IMR-90 (cell line): ENCODE measurements around the gene RNASE7. TPM values are rescaled to one million over a fixed set of nuclear protein-coding genes. Genes with fewer than 3 reads are reported as not detected.

Source experiments
- ATAC-seq: fragments of 200-7000 bp; cut with Tn5 transposase; 2 replicates; pipeline ENCODE4 v1.9.1; 2020; ENCODE audit warnings: low read depth, mild to moderate bottlenecking, moderate library complexity
- BruUV-seq: library from RNA; stranded (reverse); fragments of 400-500 nt; replicated peaks from 2 replicates; lab custom pipeline; 2021; lab: Mats Ljungman, UMichigan
- CTCF ChIA-PET: fragments of 300-600 bp; formaldehyde crosslinking; extraction: SDS; loops from one replicate; lab custom pipeline; 2021; ENCODE audit warnings: antibody characterized with exemption; lab: Yijun Ruan, JAX
- POLR2A ChIA-PET: fragments of 300-600 bp; sonication (Branson Sonifier 250); formaldehyde crosslinking; loops from one replicate; lab custom pipeline; 2022; ENCODE audit warnings: antibody characterized with exemption; ENCODE audit not compliant: unreplicated experiment; lab: Charles Lee
- DNase-seq: peaks from one replicate; pipeline ENCODE4 v3.0.0; 2013
- H2AFZ ChIP-seq: replicated peaks from 2 replicates; pipeline ENCODE3; 2013; ENCODE audit warnings: low read length, mild to moderate bottlenecking; ENCODE audit not compliant: poor library complexity
- H2AK5ac ChIP-seq: 2 replicates; pipeline ENCODE4 v1.6.1; 2013; ENCODE audit warnings: low read depth, low read length, inconsistent platforms
- H2AK9ac ChIP-seq: replicated peaks from 2 replicates; pipeline ENCODE3; 2013; ENCODE audit warnings: mild to moderate bottlenecking, low read depth, low read length, moderate library complexity; ENCODE audit not compliant: poor library complexity
- H2BK120ac ChIP-seq: 2 replicates; pipeline ENCODE4 v1.6.1; 2013; ENCODE audit warnings: low read depth, low read length, inconsistent platforms
- H2BK15ac ChIP-seq: 3 replicates; pipeline ENCODE4 v1.6.1; 2013; ENCODE audit warnings: low read depth, low read length, inconsistent platforms
- H2BK20ac ChIP-seq: 2 replicates; pipeline ENCODE4 v1.6.1; 2013; ENCODE audit warnings: low read depth, mild to moderate bottlenecking, inconsistent platforms, low read length, moderate library complexity
- H2BK5ac ChIP-seq: 2 replicates; pipeline ENCODE4 v1.6.1; 2013; ENCODE audit warnings: mild to moderate bottlenecking, low read depth, low read length, inconsistent platforms; ENCODE audit not compliant: poor library complexity, severe bottlenecking
- H3K14ac ChIP-seq: replicated peaks from 2 replicates; pipeline ENCODE4 v1.6.1; 2013; ENCODE audit warnings: low read depth, low read length, inconsistent platforms
- H3K18ac ChIP-seq: 2 replicates; pipeline ENCODE4 v1.6.1; 2013; ENCODE audit warnings: low read depth, low read length, control low read depth
- H3K23ac ChIP-seq: 2 replicates; pipeline ENCODE4 v1.6.1; 2013; ENCODE audit warnings: low read depth, low read length, inconsistent platforms
- H3K27ac ChIP-seq: 2 replicates; pipeline ENCODE4 v1.5.1; 2013; ENCODE audit warnings: mild to moderate bottlenecking, control low read depth, low read length; ENCODE audit not compliant: insufficient read depth
- H3K27me3 ChIP-seq: 2 replicates; pipeline ENCODE4 v1.6.1; 2013; ENCODE audit warnings: low read length; ENCODE audit not compliant: control insufficient read depth, insufficient read depth
- H3K36me3 ChIP-seq: 2 replicates; pipeline ENCODE4 v1.6.1; 2013; ENCODE audit warnings: low read length, mixed read lengths; ENCODE audit not compliant: control insufficient read depth, insufficient read depth
- H3K4ac ChIP-seq: 2 replicates; pipeline ENCODE4 v1.6.1; 2013; ENCODE audit warnings: low read depth, low read length, inconsistent platforms
- H3K4me1 ChIP-seq: 2 replicates; pipeline ENCODE4 v1.6.1; 2013; ENCODE audit warnings: low read length, mixed read lengths; ENCODE audit not compliant: control insufficient read depth, insufficient read depth
- H3K4me2 ChIP-seq: 2 replicates; pipeline ENCODE4 v1.6.1; 2013; ENCODE audit warnings: low read depth, mild to moderate bottlenecking, control low read depth, low read length, moderate library complexity
- H3K4me3 ChIP-seq: 2 replicates; pipeline ENCODE4 v1.5.1; 2013; ENCODE audit warnings: low read depth, mild to moderate bottlenecking, control low read depth, low read length, moderate library complexity; ENCODE audit not compliant: insufficient read depth
- H3K56ac ChIP-seq: 2 replicates; pipeline ENCODE4 v1.6.1; 2013; ENCODE audit warnings: low read length, inconsistent platforms; ENCODE audit not compliant: insufficient read depth; ENCODE audit errors: extremely low read depth
- H3K79me1 ChIP-seq, 2 experiments: 2 replicates each; pipeline ENCODE4 v1.6.1; 2013; ENCODE audit warnings: low read length in 2 of 2, inconsistent platforms in 1 of 2, low read depth in 1 of 2
- H3K9ac ChIP-seq: 2 replicates; pipeline ENCODE4 v1.6.1; 2013; ENCODE audit warnings: low read depth, low read length, control low read depth
- H3K9me1 ChIP-seq: 2 replicates; pipeline ENCODE4 v1.6.1; 2013; ENCODE audit warnings: low read length, inconsistent platforms; ENCODE audit not compliant: insufficient read depth
- H3K9me3 ChIP-seq: 2 replicates; pipeline ENCODE4 v1.6.1; 2013; ENCODE audit warnings: low read length; ENCODE audit not compliant: control insufficient read depth, insufficient read depth
- H4K20me1 ChIP-seq: 2 replicates; pipeline ENCODE4 v1.6.1; 2013; ENCODE audit warnings: low read length, inconsistent platforms; ENCODE audit not compliant: insufficient read depth
- H4K5ac ChIP-seq: 2 replicates; pipeline ENCODE4 v1.6.1; 2013; ENCODE audit warnings: mild to moderate bottlenecking, low read depth, low read length, control low read depth
- H4K8ac ChIP-seq, 2 experiments: 2 replicates each; pipeline ENCODE4 v1.6.1; 2013; ENCODE audit warnings: low read depth in 2 of 2, low read length in 2 of 2, control low read depth in 1 of 2, inconsistent platforms in 1 of 2
- H4K91ac ChIP-seq: 2 replicates; pipeline ENCODE4 v1.6.1; 2013; ENCODE audit warnings: low read depth, low read length, inconsistent platforms; ENCODE audit not compliant: insufficient read depth
- BHLHE40 ChIP-seq: fragments of 150-350 bp; IDR thresholded peaks from 2 replicates; pipeline ENCODE4 v1.6.1; 2016; ENCODE audit warnings: mild to moderate bottlenecking, low read depth, low read length
- CEBPB ChIP-seq: IDR thresholded peaks from 2 replicates; pipeline ENCODE4 v1.6.1; 2012; ENCODE audit warnings: low read depth, low read length, improper control_type of control experiment
- CHD1 ChIP-seq: IDR thresholded peaks from 2 replicates; pipeline ENCODE4 v1.6.1; 2012; ENCODE audit warnings: low read depth, low read length, improper control_type of control experiment
- CTCF ChIP-seq: conservative IDR thresholded peaks from 2 replicates; pipeline ENCODE4 v1.5.1; 2012; ENCODE audit warnings: mild to moderate bottlenecking, low read depth, low read length, improper control_type of control experiment
- FOS ChIP-seq: fragments of 150-350 bp; IDR thresholded peaks from 2 replicates; pipeline ENCODE4 v1.6.1; 2016; ENCODE audit warnings: low read depth, low read length
- MAFK ChIP-seq: IDR thresholded peaks from 2 replicates; pipeline ENCODE4 v1.6.1; 2012; ENCODE audit warnings: low read depth, low read length, improper control_type of control experiment
- MAZ ChIP-seq: IDR thresholded peaks from 2 replicates; pipeline ENCODE4 v1.6.1; 2012; ENCODE audit warnings: low read depth, mild to moderate bottlenecking, low read length, improper control_type of control experiment, moderate library complexity, borderline replicate concordance
- MXI1 ChIP-seq: IDR thresholded peaks from 2 replicates; pipeline ENCODE4 v1.6.1; 2012; ENCODE audit warnings: low read depth, mild to moderate bottlenecking, low read length, moderate library complexity, borderline replicate concordance
- NFE2L2 ChIP-seq: fragments of 150-350 bp; IDR thresholded peaks from 2 replicates; pipeline ENCODE4 v1.6.1; 2016; ENCODE audit warnings: low read depth, mild to moderate bottlenecking, low read length
- POLR2A ChIP-seq: IDR thresholded peaks from 2 replicates; pipeline ENCODE4 v1.6.1; 2012; ENCODE audit warnings: mild to moderate bottlenecking, low read depth, low read length
- RAD21 ChIP-seq: IDR thresholded peaks from 2 replicates; pipeline ENCODE4 v1.6.1; 2012; ENCODE audit warnings: low read length, improper control_type of control experiment
- RFX5 ChIP-seq: IDR thresholded peaks from 2 replicates; pipeline ENCODE4 v1.8.0; 2012; ENCODE audit warnings: low read depth, mild to moderate bottlenecking, low read length, moderate library complexity
- SMC3 ChIP-seq: fragments of 150-350 bp; IDR thresholded peaks from 2 replicates; pipeline ENCODE4 v1.6.1; 2016; ENCODE audit warnings: low read depth, mild to moderate bottlenecking, antibody characterized with exemption, low read length, moderate library complexity
- WGBS, 2 experiments: methylation state at CpG; one replicate each; pipeline versions ENCODE4 v1.1.5 to v1.1.7; 2013; ENCODE audit warnings: missing lambda C conversion rate in 2 of 2; ENCODE audit not compliant: insufficient read length in 1 of 2; ENCODE audit errors: extremely low coverage in 2 of 2; 5-methylcytosine and 5-hydroxymethylcytosine counted together
- dilution Hi-C: fragments of 300-500 bp; cut with HindIII; formaldehyde crosslinking; loops from one replicate; pipeline ENCODE4 v1.14.3; 2018; ENCODE audit warnings: low sequenced_read_pairs; ENCODE audit not compliant: unreplicated experiment
- in situ Hi-C: fragments of 300-500 bp; cut with MboI; formaldehyde crosslinking; loops from 3 replicates; pipeline ENCODE4 v1.14.3; 2019; ENCODE audit warnings: low sequenced_read_pairs, inconsistent platforms, mixed read lengths
- intact Hi-C: fragments of 100-400 bp; cut with micrococcal nuclease; formaldehyde crosslinking; loops from 2 replicates; pipeline ENCODE4 v1.10.0; 2022
- polyA plus RNA-seq, 3 experiments: library from polyadenylated mRNA; depleted of rRNA; stranded (reverse); fragments of >200 nt; gene quantifications; 2 replicates each; pipeline ENCODE4 v1.2.3, GENCODE V29; 2012; ENCODE audit warnings: low replicate concordance in 1 of 3
- total RNA-seq: library from RNA; depleted of rRNA; stranded (reverse); fragments of >200 nt; gene quantifications from 2 replicates; pipeline ENCODE4 v1.2.3, GENCODE V29; 2012
- TF ChIP-seq, protein P1 (sequence below): fragments of 150-350 bp; IDR thresholded peaks from 2 replicates; pipeline ENCODE4 v1.6.1; 2017; ENCODE audit warnings: mild to moderate bottlenecking, antibody characterized with exemption, low read length, low read depth
- TF ChIP-seq, protein P2 (sequence below): fragments of 150-350 bp; IDR thresholded peaks from 2 replicates; pipeline ENCODE4 v1.6.1; 2016; ENCODE audit warnings: low read depth, mild to moderate bottlenecking, low read length, moderate library complexity, borderline replicate concordance

Gene RNASE7
- total and polyA plus RNA-seq, 2 of the 4 experiments (the other 2 are of a cell fraction): not detected

- dilution Hi-C loops (no loop called here), intact Hi-C loops (no loop called here), in situ Hi-C loops (no loop called here)
- Histone ChIP-seq H3K36me3 (no peaks in the 10 kb centered on the region), H4K8ac (no peak within 1 kb of the TSS), H3K14ac (no peak within 1 kb of the TSS), H4K91ac (no peak within 1 kb of the TSS), H4K5ac (no peak within 1 kb of the TSS), H3K9me3 (no peaks in the 10 kb centered on the region), H2AK5ac (no peak within 1 kb of the TSS), H3K4me1 (no peaks in the 10 kb centered on the region), H3K27me3 (peaks cover 62% of the 10 kb centered on the region), H3K9me1 (no peaks in the 10 kb centered on the region), H3K23ac (no peak within 1 kb of the TSS), H3K4me3 (peak within 1 kb of the TSS; percentile 36), H2BK20ac (no peak within 1 kb of the TSS), H4K20me1 (no peaks in the 10 kb centered on the region), H2BK120ac (no peak within 1 kb of the TSS), H3K18ac (no peak within 1 kb of the TSS), H3K9ac (peak within 1 kb of the TSS; percentile 6; the same call in 1 of the 2 replicates), H2BK15ac (no peak within 1 kb of the TSS; the same call in 2 of the 3 replicates), H2BK5ac (no peak within 1 kb of the TSS), H2AFZ (peak within 1 kb of the TSS; percentile 87), H3K4ac (no peak within 1 kb of the TSS), H3K56ac (no peak within 1 kb of the TSS), H3K27ac (no peak within 1 kb of the TSS), H3K4me2 (peak within 1 kb of the TSS; percentile 68), H3K79me1 (no peaks in the 10 kb centered on the region), H2AK9ac (peak within 1 kb of the TSS; percentile 75)
- DNase-seq: no peak
- CTCF ChIA-PET: interaction anchor here (0.6 kb wide), 1 partner anchor 10 kb away, joined by 3 read pairs; no protein-coding TSS in a partner anchor
- POLR2A ChIA-PET: interaction anchor here (0.6 kb wide), 1 partner anchor 71 kb away, joined by 3 read pairs; no protein-coding TSS in a partner anchor
- ATAC-seq: peak; percentile 70
- no TSS peak for BruUV-seq
- 1% methylated on average over 11 of the region's 72 CpGs; no CpG with 5 or more reads in 1 of the 2 experiments for WGBS, 2 experiments
- no peak for TF ChIP-seq POLR2A
- no peak for TF ChIP-seq CHD1
- no peak for TF ChIP-seq FOS
- no peak for TF ChIP-seq NFE2L2
- no peak for TF ChIP-seq MAZ
- no peak for TF ChIP-seq RAD21
- TF ChIP-seq, protein P1, sequence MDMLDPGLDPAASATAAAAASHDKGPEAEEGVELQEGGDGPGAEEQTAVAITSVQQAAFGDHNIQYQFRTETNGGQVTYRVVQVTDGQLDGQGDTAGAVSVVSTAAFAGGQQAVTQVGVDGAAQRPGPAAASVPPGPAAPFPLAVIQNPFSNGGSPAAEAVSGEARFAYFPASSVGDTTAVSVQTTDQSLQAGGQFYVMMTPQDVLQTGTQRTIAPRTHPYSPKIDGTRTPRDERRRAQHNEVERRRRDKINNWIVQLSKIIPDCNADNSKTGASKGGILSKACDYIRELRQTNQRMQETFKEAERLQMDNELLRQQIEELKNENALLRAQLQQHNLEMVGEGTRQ: no peak
- no peak for TF ChIP-seq MXI1
- TF ChIP-seq, protein P2, sequence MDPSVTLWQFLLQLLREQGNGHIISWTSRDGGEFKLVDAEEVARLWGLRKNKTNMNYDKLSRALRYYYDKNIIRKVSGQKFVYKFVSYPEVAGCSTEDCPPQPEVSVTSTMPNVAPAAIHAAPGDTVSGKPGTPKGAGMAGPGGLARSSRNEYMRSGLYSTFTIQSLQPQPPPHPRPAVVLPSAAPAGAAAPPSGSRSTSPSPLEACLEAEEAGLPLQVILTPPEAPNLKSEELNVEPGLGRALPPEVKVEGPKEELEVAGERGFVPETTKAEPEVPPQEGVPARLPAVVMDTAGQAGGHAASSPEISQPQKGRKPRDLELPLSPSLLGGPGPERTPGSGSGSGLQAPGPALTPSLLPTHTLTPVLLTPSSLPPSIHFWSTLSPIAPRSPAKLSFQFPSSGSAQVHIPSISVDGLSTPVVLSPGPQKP: no peak
- no peak for TF ChIP-seq SMC3
- no peak for TF ChIP-seq CEBPB
- no peak for TF ChIP-seq BHLHE40
- TF ChIP-seq RFX5: no peak
- no peak for TF ChIP-seq CTCF
- no peak for TF ChIP-seq MAFK
These were observed 17.4 kb upstream of the RNASE7 start, which contains the start of gene NDRG2 for GRCh38 chr14:21024585-21025370. TSS of gene NDRG2 (minus strand) at chr14:21025061. CDS start at chr14:21023315, 1,746 bp downstream.
